Measurements from ENCODE around the gene PRELP. TPM values are rescaled to one million over a fixed set of nuclear protein-coding genes. Genes with fewer than 3 reads are reported as not detected.
"Not testable (repeated sequence)": the region's sequence is repeated elsewhere in the genome, so short reads cannot be mapped to it uniquely, and the experiment has no call there.

Gene PRELP
- total RNA-seq, 1 donor from 2014 or later: 0.05 TPM

DNA sequence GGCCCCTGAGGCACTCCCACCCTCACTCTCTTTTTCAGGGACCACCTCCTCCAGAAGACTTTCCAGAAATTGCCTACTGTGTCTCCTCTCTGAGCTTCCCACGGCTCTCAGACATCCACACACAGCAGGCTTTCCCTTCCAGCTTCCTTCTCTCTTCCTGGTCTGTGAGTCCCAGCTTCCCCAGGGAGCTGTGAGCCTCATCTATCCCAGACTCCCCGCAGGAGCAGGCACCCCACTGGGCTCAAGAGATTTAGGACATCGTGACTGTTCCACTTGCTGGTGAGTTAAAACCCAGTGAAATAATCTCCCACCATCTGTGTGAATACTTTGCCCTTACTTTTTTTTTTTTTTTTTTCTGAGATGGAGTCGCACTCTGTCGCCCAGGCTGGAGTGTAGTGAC, 22.0 kb upstream of the PRELP start:
- DNase-seq (ENCODE audit: low read depth): no peak

DNA sequence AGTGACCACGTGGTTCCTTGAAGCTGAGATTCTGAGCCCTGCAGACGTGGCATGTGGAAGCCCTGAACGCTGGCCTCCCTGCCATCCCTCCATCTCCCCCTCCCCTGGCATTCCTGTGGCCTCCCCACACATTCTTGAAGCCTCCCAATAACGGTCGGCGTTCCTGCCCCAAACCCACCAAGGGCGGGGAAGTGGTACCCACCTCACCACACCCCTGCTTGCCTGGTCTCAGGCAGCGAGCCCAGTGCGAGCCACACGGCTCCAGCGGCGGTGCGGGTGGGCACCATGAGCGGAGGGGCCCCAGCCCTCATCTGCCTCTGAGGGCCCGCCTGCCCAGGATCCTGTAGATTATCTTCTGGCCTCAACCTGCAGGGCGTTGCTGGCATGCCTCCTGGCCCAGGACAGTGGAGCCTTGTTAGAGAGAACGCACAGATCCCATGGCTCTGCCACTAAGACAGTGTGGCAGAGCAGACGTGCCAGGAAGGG, 20.6 kb upstream of the PRELP start:
- peak; percentile 16 for DNase-seq (ENCODE audit: low read depth)

DNA sequence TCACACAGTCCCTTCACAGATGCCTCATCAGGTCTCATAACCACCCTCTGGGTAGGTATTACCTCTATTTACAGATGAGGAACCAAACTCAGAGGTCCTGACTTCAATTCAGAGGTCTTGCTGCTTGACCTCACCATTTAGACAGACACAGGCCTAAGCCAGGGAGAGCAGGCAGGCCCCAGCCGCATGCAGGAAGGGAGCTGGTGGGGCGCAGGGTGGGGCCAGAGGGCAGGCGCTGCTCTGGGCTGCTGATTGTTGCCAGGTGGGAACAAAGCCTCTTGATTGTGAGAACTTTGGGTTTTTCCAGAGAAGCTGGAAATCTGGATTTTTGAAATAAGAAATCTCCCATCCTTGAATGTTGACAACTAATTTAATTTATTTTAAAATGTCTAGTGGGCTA, 19.9 kb upstream of the PRELP start:
- DNase-seq (ENCODE audit: low read depth): no peak

DNA sequence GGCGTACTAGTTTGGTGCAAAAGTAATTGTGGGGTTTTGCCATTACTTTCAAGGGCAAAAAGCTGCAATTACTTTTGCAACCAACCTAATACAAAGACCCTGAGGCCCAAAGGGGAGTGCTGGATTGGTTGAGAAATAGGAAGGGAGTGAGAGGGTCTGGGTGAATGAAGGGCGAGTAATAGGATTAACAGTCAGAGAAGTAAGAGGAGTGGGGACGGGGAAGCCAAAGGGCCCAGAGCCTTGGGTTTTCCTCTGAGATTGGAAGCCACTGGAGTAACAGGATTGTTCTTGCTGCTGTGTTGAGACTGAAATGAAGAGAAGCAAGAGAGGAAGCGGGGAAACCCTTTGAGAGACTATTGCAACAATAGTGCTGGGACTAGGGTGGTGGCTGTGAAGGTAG, 19.0 kb upstream of the PRELP start:
- DNase-seq (ENCODE audit: low read depth): no peak

DNA sequence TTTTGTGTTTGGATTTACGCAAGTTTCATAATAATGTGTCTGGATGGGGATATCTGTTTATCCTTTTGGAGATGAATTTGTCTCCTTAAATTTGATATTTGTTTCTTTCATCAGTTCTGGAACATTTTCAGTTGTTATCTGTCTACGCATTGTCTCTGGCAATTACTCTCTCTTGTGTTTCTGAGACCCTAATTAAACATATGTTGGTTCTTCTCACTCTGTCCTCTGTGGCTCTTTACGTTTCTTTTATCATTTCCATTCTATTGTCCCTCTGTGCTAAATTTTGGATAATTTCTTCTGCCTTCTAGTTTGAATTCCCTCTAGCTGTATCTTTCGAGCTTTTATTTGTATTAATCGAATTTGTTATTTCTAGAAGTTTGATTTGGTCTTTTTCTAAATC, 17.5 kb upstream of the PRELP start:
- DNase-seq (ENCODE audit: low read depth): no peak

DNA sequence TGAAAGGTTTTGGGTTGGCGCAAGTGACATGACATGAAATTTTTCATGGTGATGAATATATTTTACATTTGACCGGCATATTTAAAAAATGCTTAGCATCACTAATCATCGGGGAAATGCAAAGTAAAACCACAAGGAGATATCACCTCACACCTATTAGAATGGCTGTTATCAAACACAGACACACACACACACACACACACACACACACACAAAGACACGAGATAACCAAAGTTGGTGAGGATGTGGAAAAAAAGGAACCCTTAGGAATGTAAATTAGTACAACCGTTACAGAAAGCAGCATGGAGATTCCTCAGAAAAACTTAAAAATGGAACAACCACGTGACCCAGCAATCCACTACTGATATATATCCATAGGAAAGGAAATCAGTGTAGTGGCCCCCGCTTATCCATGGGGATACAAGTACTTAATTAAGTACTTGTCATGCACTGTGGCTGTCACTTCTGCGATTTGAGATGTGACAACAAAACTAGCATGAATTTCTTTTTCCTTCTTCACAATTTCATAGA, 15.9 kb upstream of the PRELP start:
- DNase-seq (ENCODE audit: low read depth): no peak

DNA sequence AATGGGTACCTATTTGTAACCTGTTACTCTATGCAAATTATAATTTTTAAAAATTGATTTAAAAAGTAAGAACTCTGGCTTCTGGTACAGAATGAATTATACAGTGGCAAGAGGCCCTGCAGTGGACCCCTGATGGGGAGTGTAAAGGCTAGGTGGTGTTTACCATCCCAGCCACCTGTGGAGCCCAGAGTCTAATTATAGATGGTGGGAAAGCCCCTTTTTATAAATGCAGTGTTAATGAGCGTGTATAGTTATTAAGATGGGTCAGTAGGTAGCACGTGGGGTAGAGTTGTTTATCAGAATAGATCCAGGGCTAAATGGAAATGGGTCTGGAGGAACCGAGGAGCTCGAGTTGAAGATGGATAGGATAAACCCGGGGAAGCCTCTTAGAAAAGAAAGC, 13.9 kb upstream of the PRELP start:
- no peak for DNase-seq (ENCODE audit: low read depth)

DNA sequence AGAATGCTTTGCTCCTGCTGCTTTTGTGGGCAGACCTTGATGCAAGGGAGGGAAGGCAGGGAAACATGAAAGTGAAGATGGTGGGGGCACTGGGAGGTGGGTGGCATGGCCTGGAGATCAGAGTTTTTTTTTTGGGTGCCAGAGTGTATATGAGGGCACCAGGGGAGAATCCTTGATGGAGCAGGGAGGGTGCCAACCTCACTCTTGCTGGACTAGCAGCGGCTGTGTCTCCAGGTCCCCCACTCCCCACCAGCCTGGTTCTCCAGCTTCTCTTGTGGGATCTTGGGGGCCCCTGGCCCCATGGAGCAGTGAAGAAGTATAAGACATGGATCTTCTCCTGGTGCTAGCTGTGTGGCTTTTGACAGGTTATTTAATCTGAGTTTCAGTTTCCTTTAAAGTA, 13.5 kb upstream of the PRELP start:
- DNase-seq (ENCODE audit: low read depth): no peak

DNA sequence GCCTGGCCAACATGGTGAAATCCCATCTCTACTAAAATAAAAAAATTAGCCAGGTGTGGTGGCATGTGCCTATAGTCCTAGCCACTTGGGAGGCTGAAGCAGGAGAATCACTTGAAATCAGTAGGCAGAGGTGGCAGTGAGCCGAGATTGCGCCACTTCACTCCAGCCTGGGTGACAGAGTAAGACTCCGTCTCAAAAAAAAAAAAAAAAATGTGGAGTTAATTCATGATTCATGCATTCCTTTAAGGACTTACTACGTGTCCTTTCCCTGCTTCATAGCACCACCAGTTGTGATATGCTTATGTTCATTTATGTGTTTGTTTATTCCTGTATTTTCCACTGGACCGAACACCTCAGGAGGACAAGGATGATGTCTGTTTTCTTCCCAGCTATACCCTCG, 12.7 kb upstream of the PRELP start:
- DNase-seq (ENCODE audit: low read depth): peak; percentile 78

DNA sequence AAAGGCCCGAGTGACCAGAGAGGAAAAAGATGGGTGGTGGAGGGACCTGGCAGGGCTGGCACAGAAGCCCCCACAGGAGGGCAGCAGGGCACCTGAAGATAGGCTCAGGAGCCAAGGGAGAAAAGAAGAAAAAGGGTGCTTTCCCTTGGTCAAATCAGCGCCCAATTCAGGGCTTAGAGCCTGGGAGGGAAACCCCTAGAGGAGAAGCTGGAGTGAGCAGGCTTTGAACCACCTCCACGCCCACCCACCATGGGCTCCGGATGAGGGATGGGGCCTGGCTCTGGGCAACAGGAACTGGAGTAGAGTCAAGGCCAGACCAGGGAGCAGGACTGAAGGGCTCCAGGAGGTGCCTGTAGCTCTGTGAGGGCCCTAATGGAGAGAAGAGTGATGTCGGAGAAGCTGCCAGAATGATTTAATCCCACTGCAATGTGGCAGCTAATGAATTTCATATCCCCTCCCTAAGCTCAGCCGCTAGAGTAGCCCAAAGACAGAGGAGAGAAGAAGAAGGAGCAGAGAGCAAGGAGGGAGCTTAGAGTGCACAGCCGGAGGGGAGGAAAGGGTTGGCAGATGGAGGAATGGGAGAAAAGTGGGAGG, 12.0 kb upstream of the PRELP start:
- no peak for DNase-seq (ENCODE audit: low read depth)

DNA sequence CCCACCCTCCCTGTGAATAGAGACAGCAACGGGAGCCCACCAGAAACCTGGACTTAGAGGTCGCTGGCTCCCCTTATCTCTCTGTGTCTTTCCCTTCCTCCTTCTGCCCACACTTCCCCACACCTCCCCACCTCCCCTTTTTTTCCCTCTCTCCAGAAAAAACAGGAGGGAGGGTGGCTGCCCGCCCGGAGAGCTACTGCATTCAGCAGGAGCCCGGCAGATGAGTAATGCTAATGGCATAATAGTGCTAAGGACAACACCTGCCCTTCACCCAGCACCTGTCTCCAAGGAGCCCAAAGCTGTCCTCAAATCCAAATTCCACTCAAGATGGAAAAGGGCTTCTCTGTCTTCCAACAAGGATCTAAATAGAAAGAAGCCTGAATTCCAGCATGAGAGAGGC, 11.4 kb upstream of the PRELP start:
- DNase-seq (ENCODE audit: low read depth): no peak

DNA sequence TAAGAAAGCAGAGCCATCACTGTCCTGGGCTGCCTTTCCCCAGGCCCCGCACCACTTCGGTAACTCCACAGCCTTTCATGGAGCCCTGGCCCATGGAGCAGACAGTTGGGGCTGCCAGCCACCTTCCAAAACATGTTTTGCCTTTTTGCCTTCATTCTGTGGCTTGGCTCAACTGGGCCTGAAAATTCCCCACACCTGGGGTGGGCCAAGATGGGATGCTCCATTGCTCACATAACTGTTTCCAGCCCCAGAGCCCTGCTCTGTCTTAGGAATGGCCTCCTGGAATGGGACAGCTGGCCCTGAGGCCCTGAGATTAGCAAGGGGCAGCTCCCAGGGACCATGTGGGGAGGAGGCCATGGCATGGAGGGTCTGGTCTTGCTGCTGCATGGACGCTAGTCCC, 10.9 kb upstream of the PRELP start:
- DNase-seq (ENCODE audit: low read depth): no peak

DNA sequence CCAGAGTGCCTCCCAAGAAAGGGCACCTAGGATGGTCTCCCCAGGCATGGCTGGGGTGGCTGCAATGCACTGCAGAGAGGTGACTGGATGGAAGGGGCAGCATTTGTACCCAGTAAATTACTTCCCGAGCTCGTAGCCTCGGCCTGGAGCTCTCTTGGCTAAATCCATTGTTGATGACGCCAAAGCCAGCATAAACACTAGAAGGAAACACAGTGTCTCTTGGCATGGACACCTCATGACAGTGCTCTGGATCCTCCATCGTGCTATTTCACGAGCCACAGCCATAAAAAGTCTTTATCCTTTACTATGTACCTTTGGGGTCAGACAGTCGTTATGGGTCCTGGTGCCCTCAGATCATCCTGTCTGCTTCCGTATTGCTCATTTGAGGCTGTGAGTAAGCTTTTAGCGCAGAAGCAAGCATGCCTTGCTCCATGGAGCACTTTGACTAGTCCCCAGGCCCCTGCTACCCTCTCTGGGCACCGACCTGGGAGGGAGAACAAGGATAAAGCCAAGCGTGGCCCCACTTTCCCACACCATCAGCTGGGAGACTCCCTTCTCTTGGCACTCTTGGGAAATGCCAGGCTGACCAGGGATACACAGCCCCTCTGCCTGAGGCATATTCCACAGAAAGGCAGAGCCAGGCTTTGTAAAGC, 10.3 kb upstream of the PRELP start:
- no peak for DNase-seq (ENCODE audit: low read depth)

DNA sequence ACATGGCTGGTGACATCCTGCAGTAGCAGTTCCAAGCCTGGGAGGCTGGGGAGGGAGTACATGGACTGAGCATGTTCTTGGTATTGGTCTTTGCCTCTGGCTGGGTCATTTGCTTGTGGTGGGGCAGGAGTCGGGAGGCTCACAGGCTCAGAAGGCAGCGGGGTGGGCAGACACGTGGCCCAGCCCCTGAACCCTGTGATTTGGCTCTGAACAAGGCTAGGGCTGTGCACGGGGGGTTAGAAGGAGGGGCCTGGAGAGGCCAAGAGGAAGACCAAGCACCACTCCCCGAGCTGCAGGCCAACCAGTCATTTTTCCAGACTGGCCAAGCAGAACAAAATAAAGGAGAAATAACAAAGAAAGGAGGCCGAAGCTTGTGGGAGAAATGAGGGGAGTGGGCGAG, 9.7 kb upstream of the PRELP start:
- peak; percentile 26 for DNase-seq (ENCODE audit: low read depth)

DNA sequence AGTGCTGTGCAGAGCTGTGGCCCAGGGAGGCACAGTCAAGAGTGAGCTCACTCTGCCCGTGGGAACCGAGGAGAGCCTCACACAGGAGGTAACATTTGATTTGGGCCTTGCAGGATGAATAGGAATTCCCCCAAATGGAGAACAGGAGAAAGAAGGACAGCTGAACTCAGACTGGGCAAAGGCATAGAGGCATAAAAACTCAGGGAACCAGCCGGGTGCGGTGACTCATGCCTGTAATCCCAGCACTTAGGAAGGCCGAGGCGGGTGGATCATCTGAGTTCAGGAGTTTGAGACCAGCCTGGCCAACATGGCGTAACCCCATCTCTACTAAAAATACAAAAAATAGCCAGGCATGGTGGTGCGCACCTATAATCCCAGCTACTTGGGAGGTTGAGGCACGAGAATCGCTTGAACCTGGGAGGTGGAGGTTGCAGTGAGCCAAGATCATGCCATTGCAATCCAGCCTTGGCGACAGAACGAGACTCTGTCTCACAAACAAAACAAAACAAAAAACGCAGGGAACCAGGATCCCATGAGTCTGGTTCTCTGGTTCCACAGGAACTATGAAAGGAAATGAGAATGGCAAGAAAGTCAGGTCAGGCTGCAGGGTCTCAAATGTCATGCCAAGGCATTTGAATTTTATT, 8.6 kb upstream of the PRELP start:
- not testable (repeated sequence) for DNase-seq (ENCODE audit: low read depth)

DNA sequence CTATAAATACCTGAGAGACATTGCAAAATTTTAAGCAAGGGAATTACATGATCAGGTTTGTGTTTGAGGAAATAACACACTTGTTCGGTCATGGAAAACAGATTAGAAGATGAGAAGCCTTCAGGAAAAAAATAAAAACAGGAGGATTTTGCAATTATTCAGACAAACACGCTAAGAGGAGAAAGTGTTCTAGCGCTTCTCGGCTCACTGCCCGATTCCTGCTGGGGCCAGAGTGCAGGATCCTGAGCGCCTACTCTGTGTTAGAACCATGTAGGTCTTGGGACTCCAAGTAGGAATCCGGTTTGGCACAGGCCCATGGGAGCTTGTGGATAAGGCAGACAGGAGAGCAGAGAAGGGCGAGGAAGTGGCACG, 8.1 kb upstream of the PRELP start:
- DNase-seq (ENCODE audit: low read depth): no peak

DNA sequence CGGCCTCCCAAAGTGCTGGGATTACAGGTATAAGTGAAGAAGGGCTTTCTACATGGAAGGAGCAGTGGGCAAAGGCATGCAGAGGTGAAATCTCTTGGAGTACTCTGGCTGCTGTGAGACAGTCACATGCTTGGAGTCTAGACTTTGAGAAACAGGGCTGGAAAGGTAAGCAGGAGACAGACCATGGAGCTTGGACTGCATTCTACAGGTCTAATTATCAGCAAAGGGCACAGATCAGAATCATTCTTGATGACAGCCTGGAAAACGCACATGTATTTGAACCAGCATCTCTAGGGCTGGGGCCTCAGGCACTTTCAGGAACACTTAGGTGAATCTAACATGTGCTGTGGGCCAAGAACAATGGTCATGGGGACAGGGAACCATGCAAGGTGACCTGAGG, 7.3 kb upstream of the PRELP start:
- no peak for DNase-seq (ENCODE audit: low read depth)

DNA sequence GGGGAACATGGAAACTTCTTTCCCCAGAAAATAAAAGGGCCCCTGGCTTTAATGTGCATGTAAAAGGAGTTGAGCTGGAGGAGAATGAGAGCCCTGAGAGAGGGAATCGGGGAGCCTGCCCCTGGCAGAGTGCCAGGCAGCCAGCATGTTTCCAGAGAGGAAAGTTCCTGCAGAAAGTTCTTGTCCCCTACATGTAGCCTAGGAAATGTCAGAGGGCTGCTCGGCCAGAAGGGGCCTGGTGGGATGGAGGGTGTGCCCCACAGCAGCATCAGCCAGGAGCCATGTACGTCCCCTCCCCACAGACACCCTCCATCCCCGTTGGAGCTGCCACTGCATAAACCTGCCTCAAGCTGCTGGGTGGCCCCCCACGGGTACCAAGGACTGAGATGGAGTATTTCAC, 5.4 kb upstream of the PRELP start:
- DNase-seq (ENCODE audit: low read depth): no peak

DNA sequence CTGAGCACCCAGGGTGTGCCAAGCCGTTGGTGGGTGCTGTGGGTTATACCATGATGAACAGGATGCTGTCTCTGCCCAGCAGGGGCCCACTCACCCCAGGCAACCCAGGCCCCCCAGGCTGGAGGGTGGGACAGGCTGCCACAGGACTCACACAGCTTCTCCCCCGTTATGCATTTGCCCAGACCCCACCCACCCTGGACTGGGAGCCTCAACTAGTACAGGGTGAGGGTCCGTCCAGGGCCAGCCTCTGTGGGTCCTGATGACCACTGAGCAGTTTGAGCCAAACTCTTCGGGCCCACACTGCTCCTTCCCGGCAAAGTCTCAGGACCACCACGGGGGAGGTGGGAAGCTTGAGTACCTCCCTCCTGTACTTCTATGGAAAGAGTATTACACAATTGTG, 3.8 kb upstream of the PRELP start:
- no peak for DNase-seq (ENCODE audit: low read depth)

DNA sequence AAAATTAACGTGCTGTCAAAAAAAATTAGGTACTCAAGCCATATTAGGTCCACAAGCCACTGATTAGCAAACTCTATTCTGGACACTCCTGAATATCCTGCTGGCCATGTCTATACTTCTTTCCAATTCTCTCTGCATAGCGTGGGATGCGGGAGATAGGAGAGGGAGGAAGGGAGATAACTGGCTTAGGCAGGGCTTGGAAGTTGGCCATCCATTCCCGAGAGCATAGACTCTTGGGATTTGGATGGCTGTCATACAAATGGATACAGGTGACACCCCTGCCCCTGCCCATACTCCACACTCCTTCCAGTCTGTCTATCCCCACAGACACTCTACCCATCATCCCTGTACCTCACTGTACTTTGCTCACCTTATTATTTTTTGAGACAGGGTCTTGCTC, 2.3 kb upstream of the PRELP start:
- no peak for DNase-seq (ENCODE audit: low read depth)

DNA sequence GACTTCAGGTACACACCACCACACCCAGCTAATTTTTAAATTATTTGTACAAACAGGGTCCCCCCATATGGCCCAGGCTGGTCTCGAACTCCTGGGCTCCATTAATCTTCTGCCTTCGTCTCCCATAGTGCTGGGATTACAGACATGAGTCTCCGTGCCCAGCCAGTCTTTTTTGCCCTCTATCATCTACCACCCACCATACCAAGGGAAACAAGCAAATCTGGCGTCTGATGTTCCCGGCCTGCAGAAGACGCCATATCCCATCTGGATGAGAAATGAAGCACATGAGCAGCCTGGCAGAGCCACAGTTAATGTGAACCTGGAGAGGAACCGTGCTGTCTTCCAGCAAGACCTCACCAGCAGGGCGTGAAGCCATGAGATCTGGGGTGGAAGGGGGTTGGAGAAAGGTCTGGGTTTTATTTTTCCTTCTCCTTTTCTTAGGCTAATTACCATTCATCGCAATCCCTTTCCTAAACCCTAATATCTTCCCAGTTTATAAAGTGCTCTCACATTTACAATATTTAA, 1.8 kb upstream of the PRELP start:
- DNase-seq (ENCODE audit: low read depth): no peak

DNA sequence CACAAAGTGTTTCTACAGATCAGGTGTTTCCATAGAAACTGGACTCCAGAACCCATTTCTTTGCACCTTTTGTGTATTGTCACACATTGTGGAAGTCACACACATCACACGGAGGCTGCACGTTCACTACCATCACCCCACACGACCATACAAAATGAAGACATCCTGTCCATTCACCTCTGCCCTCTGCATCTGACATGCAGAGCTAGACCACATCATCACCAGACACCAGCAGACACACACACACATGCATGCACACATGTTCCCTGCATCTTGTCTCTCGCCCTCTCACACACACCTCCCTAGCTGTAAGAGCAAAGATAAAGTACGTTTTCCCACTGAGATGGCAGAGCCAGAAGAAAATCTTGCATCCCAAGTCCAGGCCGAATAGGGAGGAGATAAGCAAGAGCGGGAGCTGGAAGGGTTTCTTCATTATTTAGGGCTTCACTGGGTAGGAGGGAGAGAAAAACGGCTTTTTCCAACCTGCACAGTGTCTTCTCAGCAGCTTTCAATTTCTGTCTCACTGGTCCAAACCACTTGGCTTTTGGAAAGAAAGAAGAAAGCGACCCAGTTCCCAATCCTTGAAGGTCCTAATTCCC, 709 bp downstream of the PRELP start:
- DNase-seq (ENCODE audit: low read depth): no peak

DNA sequence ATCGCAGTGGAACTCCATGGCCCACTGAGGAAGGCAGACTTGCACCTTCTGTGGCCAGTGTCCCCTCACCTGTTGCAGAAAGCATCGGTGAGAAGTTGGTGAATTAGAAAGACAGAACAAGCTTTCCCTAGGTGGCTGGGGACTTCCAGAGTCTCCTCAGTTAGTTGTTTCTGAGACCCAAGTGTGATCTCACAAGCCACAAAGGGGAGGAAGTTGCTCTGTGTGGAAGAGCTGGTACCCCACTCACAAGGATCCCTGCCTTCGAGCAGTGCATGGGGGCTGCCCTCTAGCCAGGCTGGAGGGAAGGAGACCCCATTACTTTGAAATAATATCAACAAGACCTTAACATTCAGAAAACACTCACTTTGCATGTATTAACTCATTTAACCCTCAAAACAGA, 2.1 kb downstream of the PRELP start:
- no peak for DNase-seq (ENCODE audit: low read depth)
